Naive thymus-derived CD8-positive, alpha-beta T cell (primary cell): Measurements from ENCODE around the gene PISD. TPM values are rescaled to one million over a fixed set of nuclear protein-coding genes. Genes with fewer than 3 reads are reported as not detected.
A peak's percentile ranks its signal among the peaks of the same experiment; 100 is the strongest.

Experiments used
- ATAC-seq, 2 donors: fragments of 150-1000 bp; cut with Tn5 transposase in 1 of 2; sonication (Bioruptor Pico), chemical (Tn5 transposase) in 1 of 2; 1 replicate in 1 of 2; 2 replicates in 1 of 2; pipeline ENCODE4 v1.10.0; 2021; ENCODE audit warnings: mild to moderate bottlenecking in 2 of 2, moderate library complexity in 2 of 2
- POLR2A ChIA-PET: fragments of 350-600 bp; sonication (Branson Sonifier 250); formaldehyde crosslinking; loops from one replicate; lab custom pipeline; 2021; ENCODE audit warnings: antibody characterized with exemption; lab: Charles Lee
- DNase-seq, 10 donors: peaks; one replicate each; pipeline versions ENCODE4 v3.0.0 to v3.0.0-alpha.2; 2020 to 2022
- H3K27ac Mint-ChIP-seq, 10 donors: one replicate each; pipeline ENCODE4 v1.8.0; 2020 to 2022; ENCODE audit warnings: mild to moderate bottlenecking in 10 of 10, mixed read lengths in 10 of 10, moderate library complexity in 4 of 10, inconsistent platforms in 1 of 10
- H3K27me3 Mint-ChIP-seq, 5 donors: one replicate each; pipeline ENCODE4 v1.8.0; 2021 to 2022; ENCODE audit warnings: mixed read lengths in 5 of 5
- H3K36me3 Mint-ChIP-seq, 3 donors: one replicate each; pipeline ENCODE4 v1.8.0; 2020 to 2022; ENCODE audit warnings: mixed read lengths in 3 of 3, mild to moderate bottlenecking in 2 of 3, inconsistent platforms in 1 of 3
- H3K4me1 Mint-ChIP-seq, 4 donors: one replicate each; pipeline ENCODE4 v1.8.0; 2021 to 2022; ENCODE audit warnings: mixed read lengths in 4 of 4
- H3K4me3 Mint-ChIP-seq, 10 donors: one replicate each; pipeline ENCODE4 v1.8.0; 2020 to 2022; ENCODE audit warnings: mild to moderate bottlenecking in 10 of 10, mixed read lengths in 10 of 10, moderate library complexity in 6 of 10, inconsistent platforms in 1 of 10
- H3K9me3 Mint-ChIP-seq, 9 donors: one replicate each; pipeline ENCODE4 v1.8.0; 2020 to 2022; ENCODE audit warnings: mixed read lengths in 9 of 9, mild to moderate bottlenecking in 3 of 9, inconsistent platforms in 1 of 9, moderate library complexity in 1 of 9
- polyA plus RNA-seq, 3 donors: library from polyadenylated mRNA; unstranded; fragments of 300-500 nt; fragmentation: Illumina TruSeq; gene quantifications; one replicate each; pipeline ENCODE4 v1.2.3, GENCODE V29; 2021
- total RNA-seq, 8 experiments: library from RNA in 2 of 8; stranded (reverse) in 2 of 8; gene quantifications; one replicate each; pipeline ENCODE4 v1.2.3 and lab custom pipeline; 2021 to 2026

PISD gene
- total and polyA plus RNA-seq, 5 experiments from 2014 or later, result 12.7 to 36.6 (median 21.0) TPM

DNA sequence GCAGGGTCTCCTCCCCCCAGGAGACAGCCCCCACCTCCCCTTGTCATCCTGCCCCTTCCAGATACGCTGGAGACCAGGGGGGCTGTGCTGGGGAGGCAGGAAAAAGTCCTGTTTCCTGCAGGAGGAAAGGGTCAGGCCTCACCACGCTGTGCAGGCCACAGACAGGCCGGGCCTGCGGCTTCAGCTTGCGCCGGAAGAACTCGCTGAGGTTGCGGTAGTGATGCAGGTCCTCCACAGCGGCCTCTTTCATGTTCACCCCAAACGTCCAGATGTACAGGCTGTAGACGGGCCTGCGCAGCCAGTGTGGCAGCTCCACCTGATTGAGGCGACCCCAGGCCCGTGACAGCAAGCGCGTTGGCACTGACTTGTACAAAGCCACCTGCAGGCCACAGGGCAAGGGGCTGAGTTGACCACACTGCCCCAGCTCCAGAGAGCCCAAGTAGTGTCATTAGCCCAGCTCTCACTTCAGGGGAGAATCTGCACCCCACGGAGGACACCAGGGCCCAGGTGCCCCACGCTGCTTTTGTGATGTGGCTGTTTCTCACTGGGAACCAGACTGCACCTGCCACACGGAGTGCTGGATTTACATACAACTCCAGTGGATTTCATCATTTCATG lies 40.4 kb downstream of the PISD start:
- no peaks in the 10 kb centered on the region for H3K9me3 Mint-ChIP-seq
- peak overlapping the region in 1 of 10 donors; percentile 7 for H3K4me3 Mint-ChIP-seq
- POLR2A ChIA-PET, result interaction anchor here (4.5 kb wide), 1 partner anchor 9 kb away, joined by 24 read pairs; no protein-coding TSS in a partner anchor
- H3K36me3 Mint-ChIP-seq, result peaks cover 0 to 27% (median 0%) of the 10 kb centered on the region in 3 donors
- peaks cover 7 to 33% (median 18%) of the 10 kb centered on the region in 4 donors for H3K4me1 Mint-ChIP-seq
- ATAC-seq, result peak; percentile 4 to 7
- no peaks in the 10 kb centered on the region for H3K27me3 Mint-ChIP-seq
- no peak for DNase-seq
- H3K27ac Mint-ChIP-seq, result peak overlapping the region in 9 of 10 donors; percentile 18 to 88 (median 81)

DNA sequence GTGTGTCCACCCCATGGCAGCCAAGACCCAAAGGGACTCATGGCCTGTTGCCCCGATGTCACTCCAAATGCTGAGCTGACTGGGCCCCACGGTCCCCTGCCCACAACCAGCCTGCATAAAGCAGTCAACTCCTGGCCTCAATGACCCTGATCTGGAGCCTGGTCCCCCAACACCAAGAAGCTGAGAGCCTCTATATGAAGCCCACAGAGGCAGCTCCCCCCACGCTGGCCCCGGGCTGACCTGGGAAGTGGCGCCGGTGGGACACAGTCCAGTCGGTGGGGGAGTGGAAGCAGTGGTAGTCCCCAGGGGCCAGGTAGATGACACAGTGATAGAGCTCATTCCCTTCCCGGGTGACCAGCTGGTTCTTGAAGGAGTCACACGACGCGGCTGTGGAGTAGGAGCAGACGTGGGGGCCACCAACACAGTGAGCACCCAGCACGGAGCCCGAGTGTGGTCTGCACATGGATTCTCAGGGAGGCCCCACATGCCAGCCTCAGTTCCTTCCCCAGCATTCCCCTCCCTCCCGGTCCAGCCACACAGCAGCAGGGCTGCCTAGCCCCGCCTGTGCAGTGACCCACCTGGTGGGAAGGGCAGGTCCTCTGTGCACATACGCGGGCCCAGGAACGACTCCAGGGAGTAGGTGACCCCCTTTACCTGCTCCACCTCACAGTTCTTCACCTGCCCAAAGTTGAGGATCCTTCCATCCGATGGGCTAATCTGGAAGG lies 41.1 kb downstream of the PISD start:
- H3K4me1 Mint-ChIP-seq, result peaks cover 9 to 29% (median 18%) of the 10 kb centered on the region in 4 donors
- no peaks in the 10 kb centered on the region for H3K27me3 Mint-ChIP-seq
- H3K36me3 Mint-ChIP-seq, result peaks cover 0 to 27% (median 0%) of the 10 kb centered on the region in 3 donors
- ATAC-seq (no peak), DNase-seq (no peak)
- POLR2A ChIA-PET, result interaction anchor here (1.4 to 4.5 kb wide), 2 partner anchors 10 to 46 kb away, joined by 3 to 24 read pairs; no protein-coding TSS in a partner anchor
- H3K4me3 Mint-ChIP-seq, result peak overlapping the region in 2 of 10 donors; percentile 10 to 24
- H3K27ac Mint-ChIP-seq, result peak overlapping the region in 6 of 10 donors; percentile 52 to 93 (median 64)
- no peaks in the 10 kb centered on the region for H3K9me3 Mint-ChIP-seq

DNA sequence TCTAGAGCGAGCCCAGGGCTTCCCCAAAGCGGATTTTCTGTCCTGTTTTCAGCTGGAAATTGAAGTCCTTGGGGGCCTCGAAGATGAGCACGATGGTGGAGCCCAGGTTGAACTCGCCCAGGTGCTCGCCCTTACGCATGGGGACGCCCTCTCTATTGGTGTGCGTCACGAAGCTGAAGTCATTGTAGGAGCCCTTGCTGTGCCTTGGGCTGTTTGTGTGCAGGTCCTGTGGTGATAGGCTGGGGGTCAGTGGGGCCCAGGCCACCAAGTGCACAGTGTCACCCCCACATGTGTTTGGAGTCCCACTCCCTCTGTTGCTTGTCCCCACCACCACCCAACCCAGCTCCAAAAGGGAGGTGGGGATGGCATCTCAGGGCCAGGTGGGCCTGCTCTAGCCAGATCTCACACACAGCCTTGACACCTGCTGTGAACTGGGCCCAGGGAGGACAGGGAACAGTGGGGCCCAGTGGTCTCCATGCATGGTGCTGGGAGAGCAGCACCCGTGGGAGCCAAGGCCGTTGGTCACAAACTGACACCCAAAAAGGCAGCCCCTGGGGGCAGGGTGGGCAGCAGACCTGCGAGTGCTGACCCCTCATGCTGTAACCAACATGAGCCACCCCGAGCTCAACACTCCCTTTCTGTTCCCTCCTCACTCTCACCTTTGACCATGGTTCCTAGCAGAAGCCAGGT lies 42.3 kb downstream of the PISD start:
- H3K27ac Mint-ChIP-seq, result peak overlapping the region in 6 of 10 donors; percentile 48 to 88 (median 66)
- POLR2A ChIA-PET, result interaction anchor here (1.4 to 4.5 kb wide), 2 partner anchors 11 to 45 kb away, joined by 3 to 24 read pairs; no protein-coding TSS in a partner anchor
- no peaks in the 10 kb centered on the region for H3K9me3 Mint-ChIP-seq
- DNase-seq (no peak), ATAC-seq (no peak)
- no peaks in the 10 kb centered on the region for H3K27me3 Mint-ChIP-seq
- H3K36me3 Mint-ChIP-seq, result peaks cover 0 to 34% (median 0%) of the 10 kb centered on the region in 3 donors
- peaks cover 11 to 29% (median 19%) of the 10 kb centered on the region in 4 donors for H3K4me1 Mint-ChIP-seq
- peak overlapping the region in 1 of 10 donors; percentile 16 for H3K4me3 Mint-ChIP-seq

DNA sequence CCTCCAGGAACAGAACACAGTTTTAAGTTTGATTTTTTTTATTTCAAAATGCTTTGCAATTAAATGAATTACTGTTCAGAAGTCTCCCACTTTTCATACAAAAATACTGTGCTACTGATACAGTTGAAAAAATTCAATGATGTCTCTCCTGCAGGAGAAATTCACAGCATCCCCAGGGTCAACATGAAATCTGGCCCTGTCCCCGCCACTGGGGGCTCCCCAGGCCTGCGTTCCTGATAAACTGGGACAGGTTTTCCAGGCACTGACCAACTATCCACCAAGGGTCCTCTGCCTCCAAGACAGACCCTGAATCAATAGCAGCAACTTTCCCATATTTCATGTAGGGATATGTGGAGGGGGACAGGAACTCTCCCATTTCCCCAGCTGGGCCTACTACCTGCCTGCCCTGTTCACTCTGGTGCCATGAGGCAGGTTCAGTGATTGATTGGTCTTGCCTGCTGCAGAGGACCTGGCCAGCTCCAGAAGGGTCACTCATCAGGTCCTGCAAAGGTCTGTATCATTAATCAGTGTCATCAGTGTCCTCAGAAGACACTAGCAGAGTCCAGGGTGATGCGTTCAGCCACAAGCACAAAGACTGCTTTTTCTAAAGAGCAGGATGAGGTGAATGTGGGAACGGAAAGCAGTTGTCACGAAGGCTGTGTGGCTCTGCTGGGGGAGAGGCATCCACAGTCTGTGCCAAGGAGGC lies 43.4 kb downstream of the PISD start:
- no peaks in the 10 kb centered on the region for H3K27me3 Mint-ChIP-seq

GRCh38 chr22:31618057-31618456 lies 44.0 kb downstream of the PISD start:
- Mint-ChIP-seq H3K9me3 (no peaks in the 10 kb centered on the region), H3K4me3 (no peak overlapping the region), H3K27me3 (no peaks in the 10 kb centered on the region), H3K4me1 (peaks cover 16 to 24% (median 20%) of the 10 kb centered on the region in 4 donors), H3K27ac (peak overlapping the region in 2 of 10 donors; percentile 56 to 74), H3K36me3 (peaks cover 0 to 38% (median 0%) of the 10 kb centered on the region in 3 donors)
- DNase-seq (no peak), ATAC-seq (no peak)
- POLR2A ChIA-PET, result interaction anchor here (0.9 to 1.2 kb wide), 2 partner anchors 9 to 13 kb away, joined by 3 to 4 read pairs; no protein-coding TSS in a partner anchor

More for the DNA sequence above, 43.4 kb downstream of the PISD start:
- peaks cover 0 to 38% (median 0%) of the 10 kb centered on the region in 3 donors for H3K36me3 Mint-ChIP-seq
- ATAC-seq (no peak), DNase-seq (no peak)
- H3K4me3 Mint-ChIP-seq, result no peak overlapping the region
- peak overlapping the region in 6 of 10 donors; percentile 10 to 88 (median 63) for H3K27ac Mint-ChIP-seq
- H3K4me1 Mint-ChIP-seq, result peaks cover 16 to 28% (median 20%) of the 10 kb centered on the region in 4 donors
- POLR2A ChIA-PET, result interaction anchor here (0.9 to 4.5 kb wide), 2 partner anchors 12 kb away, joined by 3 to 24 read pairs; no protein-coding TSS in a partner anchor
- no peaks in the 10 kb centered on the region for H3K9me3 Mint-ChIP-seq

DNA sequence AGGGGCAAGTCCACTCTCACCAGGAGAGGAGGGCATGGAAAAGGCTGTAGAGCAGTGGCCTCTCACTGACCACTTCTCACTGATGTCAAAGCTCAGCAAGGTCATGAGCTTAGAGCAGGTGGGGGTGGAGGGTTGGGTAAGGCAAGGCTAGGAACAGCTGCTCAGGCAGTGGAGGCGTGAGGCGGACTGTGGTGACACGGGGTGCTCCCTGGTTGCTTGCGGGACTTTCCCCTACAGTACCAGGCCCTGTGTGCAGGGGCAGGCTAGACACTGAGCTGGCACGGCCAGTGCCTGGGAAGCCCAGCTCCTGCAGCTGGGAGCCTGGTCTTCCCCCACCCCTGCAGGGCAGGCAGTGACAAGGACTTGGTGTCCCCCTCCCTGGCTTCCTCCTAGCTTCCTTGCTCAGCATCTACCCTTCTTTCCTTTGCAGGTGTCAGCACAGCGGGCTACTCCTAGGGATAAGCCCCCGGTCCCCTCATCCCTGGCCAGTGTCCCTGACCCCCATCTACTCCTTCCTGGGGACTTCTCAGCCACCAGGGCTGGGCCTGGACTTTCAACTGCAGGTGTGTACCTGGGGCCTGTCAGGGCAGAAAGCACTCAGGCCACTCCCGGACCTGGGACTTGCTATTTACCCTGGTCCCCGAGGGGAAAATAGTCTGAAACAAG lies 45.6 kb downstream of the PISD start:
- no peaks in the 10 kb centered on the region for H3K27me3 Mint-ChIP-seq
- peak overlapping the region in 1 of 10 donors; percentile 34 for H3K4me3 Mint-ChIP-seq
- peak overlapping the region in 8 of 10 donors; percentile 61 to 94 (median 82) for H3K27ac Mint-ChIP-seq
- peak; percentile 15 to 47 for ATAC-seq
- no peaks in the 10 kb centered on the region for H3K9me3 Mint-ChIP-seq
- peaks cover 0 to 46% (median 0%) of the 10 kb centered on the region in 3 donors for H3K36me3 Mint-ChIP-seq
- DNase-seq, result no peak
- peaks cover 15 to 21% (median 16%) of the 10 kb centered on the region in 4 donors for H3K4me1 Mint-ChIP-seq
- POLR2A ChIA-PET, result no interaction called here

- ATAC-seq, result no peak
- H3K27ac Mint-ChIP-seq, result peak overlapping the region; percentile 58 to 94 (median 86)
- POLR2A ChIA-PET, result no interaction called here
These were observed 46.1 kb downstream of the PISD start for GRCh38 chr22:31615940-31616314.

GRCh38 chr22:31615491-31615860 lies 46.5 kb downstream of the PISD start:
- H3K9me3 Mint-ChIP-seq, result no peaks in the 10 kb centered on the region
- no peaks in the 10 kb centered on the region for H3K27me3 Mint-ChIP-seq
- peak overlapping the region; percentile 58 to 94 (median 86) for H3K27ac Mint-ChIP-seq
- peaks cover 0 to 49% (median 2%) of the 10 kb centered on the region in 3 donors for H3K36me3 Mint-ChIP-seq
- DNase-seq, result no peak
- H3K4me1 Mint-ChIP-seq, result peaks cover 15 to 21% (median 16%) of the 10 kb centered on the region in 4 donors
- peak overlapping the region in 1 of 10 donors; percentile 4 for H3K4me3 Mint-ChIP-seq
- no peak for ATAC-seq
- POLR2A ChIA-PET, result no interaction called here

More at GRCh38 chr22:31615940-31616314, 46.1 kb downstream of the PISD start:
- Mint-ChIP-seq H3K9me3 (no peaks in the 10 kb centered on the region), H3K27me3 (no peaks in the 10 kb centered on the region), H3K4me1 (peaks cover 15 to 21% (median 16%) of the 10 kb centered on the region in 4 donors), H3K36me3 (peaks cover 0 to 49% (median 2%) of the 10 kb centered on the region in 3 donors), H3K4me3 (peak overlapping the region in 1 of 10 donors; percentile 37)
- no peak for DNase-seq

DNA sequence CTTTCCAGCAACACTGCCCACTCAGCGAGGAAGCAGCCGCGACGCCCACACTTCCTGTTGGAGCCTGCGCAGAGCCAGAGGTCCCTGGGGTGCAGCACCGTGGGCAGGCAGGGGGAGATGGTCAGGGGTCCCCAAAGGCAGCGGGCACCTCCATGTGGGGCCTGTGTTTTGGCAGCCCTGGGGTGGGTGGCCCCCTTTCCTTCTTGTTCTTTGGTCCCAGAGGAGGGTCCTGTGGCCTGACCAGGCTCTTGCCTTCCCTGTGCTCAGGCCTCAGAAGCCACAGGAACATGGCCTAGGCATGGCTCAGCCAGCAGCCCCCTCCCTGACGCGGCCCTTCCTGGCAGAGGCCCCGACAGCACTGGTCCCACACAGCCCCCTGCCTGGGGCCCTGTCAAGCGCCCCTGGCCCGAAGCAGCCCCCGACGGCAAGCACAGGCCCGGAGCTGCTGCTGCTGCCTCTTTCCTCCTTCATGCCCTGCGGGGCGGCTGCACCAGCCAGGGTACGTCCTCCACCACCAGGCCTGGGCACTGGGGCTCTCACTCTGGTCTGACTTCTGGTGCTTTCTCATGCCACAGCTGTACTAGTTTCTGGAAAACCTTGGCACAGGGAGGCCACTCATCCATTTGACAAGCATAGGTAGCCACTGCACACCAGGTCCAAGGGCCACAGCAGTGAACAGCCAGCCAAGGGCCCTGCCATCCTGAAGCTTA lies 47.1 kb downstream of the PISD start:
- Mint-ChIP-seq H3K27me3 (no peaks in the 10 kb centered on the region), H3K4me1 (peaks cover 15 to 21% (median 16%) of the 10 kb centered on the region in 4 donors), H3K36me3 (peaks cover 0 to 52% (median 2%) of the 10 kb centered on the region in 3 donors), H3K9me3 (no peaks in the 10 kb centered on the region), H3K4me3 (peak overlapping the region in 1 of 10 donors; percentile 4), H3K27ac (peak overlapping the region in 9 of 10 donors; percentile 28 to 94 (median 88))
- POLR2A ChIA-PET, result no interaction called here
- DNase-seq (no peak), ATAC-seq (no peak)

- Mint-ChIP-seq H3K9me3 (no peaks in the 10 kb centered on the region), H3K27ac (peak overlapping the region; percentile 23 to 94 (median 76)), H3K36me3 (peaks cover 0 to 50% (median 2%) of the 10 kb centered on the region in 3 donors), H3K27me3 (no peaks in the 10 kb centered on the region), H3K4me3 (peak overlapping the region in 2 of 10 donors; percentile 15 to 33), H3K4me1 (peaks cover 15 to 21% (median 16%) of the 10 kb centered on the region in 4 donors)
- no peak for ATAC-seq
- no peak for DNase-seq
- POLR2A ChIA-PET, result interaction anchor here (1.1 kb wide), 1 partner anchor 10 kb away, joined by 3 read pairs; no protein-coding TSS in a partner anchor
These were observed 48.1 kb downstream of the PISD start for GRCh38 chr22:31613904-31614296.
